A549 (cell line): ENCODE data around the gene CDA. TPM values are rescaled to one million over a fixed set of nuclear protein-coding genes. Genes with fewer than 3 reads are reported as not detected.

Experiments
- ATAC-seq, 2 experiments: fragments of 200-7000 bp in 1 of 2; fragments of >200 bp in 1 of 2; cut with Nextera tagmentation in 1 of 2; cut with Tn5 transposase in 1 of 2; 3 replicates each; pipeline versions ENCODE4 v1.8.0 to v1.9.1; 2018 to 2020; ENCODE audit warnings: mild to moderate bottlenecking in 1 of 2, moderate library complexity in 1 of 2
- CTCF ChIA-PET: fragments of 300-600 bp; sonication (Branson Sonifier 250); formaldehyde crosslinking; extraction: SDS; loops from one replicate; lab custom pipeline; 2021; ENCODE audit warnings: antibody characterized with exemption, inconsistent platforms; lab: Yijun Ruan, JAX
- POLR2A ChIA-PET: fragments of 350-600 bp; formaldehyde crosslinking; extraction: SDS; loops from one replicate; lab custom pipeline; 2021; ENCODE audit warnings: antibody characterized with exemption, inconsistent platforms; lab: Yijun Ruan, JAX
- DNase-seq, 2 experiments: peaks; one replicate each; pipeline versions ENCODE4 v3.0.0 to v3.0.0-alpha.2; 2011 to 2016; ENCODE audit warnings: low read depth in 1 of 2, low spot score in 1 of 2
- FAIRE-seq: peaks from 2 replicates; lab custom pipeline; 2011; peaks lifted over from hg19 to GRCh38; lab: Jason Lieb, UNC
- H3K27ac ChIP-seq, 2 experiments: fragments of >200 bp; sonication (Bioruptor Twin); formaldehyde crosslinking; 3 replicates each; pipeline ENCODE4 v1.5.1; 2016 to 2017
- H3K4me1 ChIP-seq: fragments of >200 bp; sonication (Bioruptor Twin); formaldehyde crosslinking; 3 replicates; pipeline ENCODE4 v1.6.1; 2016
- H3K4me2 ChIP-seq: fragments of >200 bp; sonication (Bioruptor Twin); formaldehyde crosslinking; 3 replicates; pipeline ENCODE4 v1.6.1; 2016
- H3K4me3 ChIP-seq: fragments of >200 bp; sonication (Bioruptor Twin); formaldehyde crosslinking; 3 replicates; pipeline ENCODE4 v1.5.1; 2016
- H3K9me3 ChIP-seq: fragments of >200 bp; sonication (Bioruptor Twin); formaldehyde crosslinking; 3 replicates; pipeline ENCODE4 v1.6.1; 2016
- BCL3 ChIP-seq: fragments of >200 bp; sonication (Bioruptor Twin); formaldehyde crosslinking; IDR thresholded peaks from 3 replicates; pipeline ENCODE4 v1.6.1; 2016
- BHLHE40 ChIP-seq: IDR thresholded peaks from 2 replicates; pipeline ENCODE4 v1.6.1; 2012; ENCODE audit warnings: low read depth, low read length, inconsistent platforms
- CEBPB ChIP-seq, 2 experiments: fragments of >200 bp in 1 of 2; sonication (Bioruptor Twin) in 1 of 2; formaldehyde crosslinking in 1 of 2; IDR thresholded peaks; 2 replicates each; pipeline ENCODE4 v1.6.1; 2012 to 2016
- CHD2 ChIP-seq: fragments of 150-350 bp; IDR thresholded peaks from 2 replicates; pipeline ENCODE4 v1.6.1; 2014; ENCODE audit warnings: low read length; ENCODE audit not compliant: partially characterized antibody
- E2F6 ChIP-seq: IDR thresholded peaks from 2 replicates; pipeline ENCODE4 v1.6.1; 2012; ENCODE audit warnings: low read depth, borderline replicate concordance
- EP300 ChIP-seq, 2 experiments: fragments of >200 bp; sonication (Bioruptor Twin); formaldehyde crosslinking; IDR thresholded peaks; 2 replicates in 1 of 2; 3 replicates in 1 of 2; pipeline ENCODE4 v1.6.1; 2016 to 2017
- ESRRA ChIP-seq: fragments of 150-350 bp; IDR thresholded peaks from 2 replicates; pipeline ENCODE4 v1.6.1; 2014; ENCODE audit warnings: mild to moderate bottlenecking, low read length, borderline replicate concordance
- FOSL2 ChIP-seq, 2 experiments: fragments of 450-650 bp in 1 of 2; fragments of >200 bp in 1 of 2; sonication (Bioruptor Twin) in 1 of 2; formaldehyde crosslinking; IDR thresholded peaks; 2 replicates each; pipeline versions ENCODE4 v1.5.0 to v1.6.1; 2016 to 2020; ENCODE audit warnings: mild to moderate bottlenecking in 1 of 2, moderate library complexity in 1 of 2
- GATA3 ChIP-seq: IDR thresholded peaks from 2 replicates; pipeline ENCODE4 v1.6.1; 2012; ENCODE audit warnings: borderline replicate concordance
- HDAC2 ChIP-seq: fragments of 200-600 bp; sonication (generic); IDR thresholded peaks from 2 replicates; pipeline ENCODE4 v1.6.1; 2016
- HES2 ChIP-seq: fragments of >200 bp; sonication (Bioruptor Twin); formaldehyde crosslinking; IDR thresholded peaks from 2 replicates; pipeline ENCODE4 v1.6.1; 2016
- HOXB5 ChIP-seq: fragments of 250-450 bp; sonication (Bioruptor Pico); IDR thresholded peaks from 2 replicates; pipeline ENCODE4 v1.5.0; 2020; ENCODE audit warnings: mild to moderate bottlenecking, moderate library complexity
- JUN ChIP-seq, 2 experiments: fragments of >200 bp; sonication (Bioruptor Twin); formaldehyde crosslinking; IDR thresholded peaks; 2 replicates in 1 of 2; 3 replicates in 1 of 2; pipeline ENCODE4 v1.6.1; 2016 to 2017
- KDM1A ChIP-seq: fragments of 200-600 bp; sonication (generic); IDR thresholded peaks from 2 replicates; pipeline ENCODE4 v1.6.1; 2016; ENCODE audit warnings: low read depth, mild to moderate bottlenecking
- PHF8 ChIP-seq: fragments of 200-600 bp; sonication (generic); IDR thresholded peaks from 2 replicates; pipeline ENCODE4 v1.6.1; 2016; ENCODE audit warnings: low read depth, mild to moderate bottlenecking, antibody characterized with exemption, moderate library complexity, borderline replicate concordance
- POLR2A ChIP-seq: IDR thresholded peaks from 2 replicates; pipeline ENCODE4 v1.6.1; 2012; ENCODE audit warnings: mild to moderate bottlenecking, low read length
- RCOR1 ChIP-seq: fragments of 150-350 bp; IDR thresholded peaks from 2 replicates; pipeline ENCODE4 v1.6.1; 2014; ENCODE audit warnings: antibody characterized with exemption, low read length, low read depth
- SMC3 ChIP-seq: fragments of >200 bp; sonication (Bioruptor Twin); formaldehyde crosslinking; IDR thresholded peaks from 3 replicates; pipeline ENCODE4 v1.6.1; 2018; ENCODE audit warnings: inconsistent platforms
- TFCP2L1 ChIP-seq: fragments of 250-450 bp; sonication (Bioruptor Pico); IDR thresholded peaks from 2 replicates; pipeline ENCODE4 v1.5.0; 2021; ENCODE audit warnings: mild to moderate bottlenecking
- TP53 ChIP-seq: fragments of 250-450 bp; sonication (Bioruptor Pico); IDR thresholded peaks from 2 replicates; pipeline ENCODE4 v1.5.0; 2021; ENCODE audit warnings: mild to moderate bottlenecking, moderate library complexity
- USF2 ChIP-seq: fragments of 450-650 bp; IDR thresholded peaks from 2 replicates; pipeline ENCODE4 v1.6.1; 2014; ENCODE audit warnings: antibody characterized with exemption
- ZNF302 ChIP-seq: fragments of 250-450 bp; sonication (Bioruptor Pico); IDR thresholded peaks from 2 replicates; pipeline ENCODE4 v1.9.0; 2021; ENCODE audit warnings: inconsistent platforms, mild to moderate bottlenecking, moderate library complexity
- ZSCAN20 ChIP-seq: fragments of 250-450 bp; sonication (Bioruptor Pico); IDR thresholded peaks from 2 replicates; pipeline ENCODE4 v1.8.0; 2022; ENCODE audit warnings: mild to moderate bottlenecking, moderate library complexity
- WGBS: methylation state at CpG from one replicate; pipeline ENCODE4 v1.1.6; 2017; ENCODE audit errors: missing lambda C conversion rate; 5-methylcytosine and 5-hydroxymethylcytosine counted together
- polyA plus RNA-seq, 4 experiments: library from polyadenylated mRNA; depleted of rRNA in 3 of 4; stranded (reverse); fragments of >200 nt; fragmentation: RNase III in 1 of 4; extraction: RNeasy Plus Mini Kit Qiagen cat#74134 plus additional on column Dnase treatment in 1 of 4; gene quantifications; 2 replicates in 3 of 4; 3 replicates in 1 of 4; pipeline ENCODE4 v1.2.3, GENCODE V29; 2011 to 2017
- TF ChIP-seq, protein P1 (sequence below): IDR thresholded peaks from 2 replicates; pipeline ENCODE4 v1.6.1; 2012
- TF ChIP-seq, protein P2 (sequence below): fragments of 250-450 bp; sonication (Bioruptor Pico); IDR thresholded peaks from 2 replicates; pipeline ENCODE4 v1.5.0; 2020; ENCODE audit warnings: low read depth, mild to moderate bottlenecking, moderate library complexity
- TF ChIP-seq, protein P3 (sequence below): IDR thresholded peaks from 2 replicates; pipeline ENCODE4 v1.6.1; 2012

Gene CDA
- polyA plus RNA-seq, 2 of the 4 experiments (the other 2 are of a cell fraction) = 11.2 to 44.6 TPM

- FAIRE-seq (no peak), DNase-seq (no peak), ATAC-seq (no peak)
- no peaks in the 10 kb centered on the region for H3K9me3 ChIP-seq
- peak overlapping the region in 1 of 2 experiments; percentile 92; a peak in 3 of 6 replicates for H3K27ac ChIP-seq
- H3K4me3 ChIP-seq = no peak overlapping the region
- POLR2A ChIA-PET = interaction anchor here (0.6 to 1.6 kb wide), 2 partner anchors 39 to 1129 kb away, joined by 3 to 4 read pairs; no protein-coding TSS in a partner anchor
- CTCF ChIA-PET = interaction anchor here (1.0 to 2.7 kb wide), 3 partner anchors 28 to 90 kb away, joined by 3 to 11 read pairs (median 3); no protein-coding TSS in a partner anchor
- H3K4me2 ChIP-seq = peak overlapping the region; percentile 95; the same call in 2 of the 3 replicates
- WGBS = 93% methylated on average over 3 of the region's 3 CpGs
- H3K4me1 ChIP-seq = peaks cover 8% of the 10 kb centered on the region
- no peak for TF ChIP-seq TFCP2L1 (CRISPR knock-in tag)
- no peak for TF ChIP-seq ESRRA
- TF ChIP-seq ZNF302 (CRISPR knock-in tag) = no peak
- no peak for TF ChIP-seq HOXB5 (CRISPR knock-in tag)
- TF ChIP-seq KDM1A = no peak
- TF ChIP-seq USF2 = no peak
- TF ChIP-seq BHLHE40 = no peak
- TF ChIP-seq POLR2A = no peak
- no peak for TF ChIP-seq TP53 (CRISPR knock-in tag)
- TF ChIP-seq, protein P1, sequence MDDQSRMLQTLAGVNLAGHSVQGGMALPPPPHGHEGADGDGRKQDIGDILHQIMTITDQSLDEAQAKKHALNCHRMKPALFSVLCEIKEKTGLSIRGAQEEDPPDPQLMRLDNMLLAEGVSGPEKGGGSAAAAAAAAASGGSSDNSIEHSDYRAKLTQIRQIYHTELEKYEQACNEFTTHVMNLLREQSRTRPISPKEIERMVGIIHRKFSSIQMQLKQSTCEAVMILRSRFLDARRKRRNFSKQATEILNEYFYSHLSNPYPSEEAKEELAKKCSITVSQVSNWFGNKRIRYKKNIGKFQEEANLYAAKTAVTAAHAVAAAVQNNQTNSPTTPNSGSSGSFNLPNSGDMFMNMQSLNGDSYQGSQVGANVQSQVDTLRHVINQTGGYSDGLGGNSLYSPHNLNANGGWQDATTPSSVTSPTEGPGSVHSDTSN = no peak
- no peak for TF ChIP-seq BCL3
- no peak for TF ChIP-seq ZSCAN20
- TF ChIP-seq EP300 (IDR thresholded peaks at IDR 0.05) = no peak
- no peak for TF ChIP-seq CEBPB (IDR thresholded peaks at IDR 0.05)
- TF ChIP-seq E2F6 = no peak
- TF ChIP-seq PHF8 = no peak
- no peak for TF ChIP-seq FOSL2 (IDR thresholded peaks at IDR 0.05)
- no peak for TF ChIP-seq FOSL2 (CRISPR knock-in tag; IDR thresholded peaks at IDR 0.05)
- no peak for TF ChIP-seq HES2
- TF ChIP-seq SMC3 = no peak
- TF ChIP-seq, protein P2, sequence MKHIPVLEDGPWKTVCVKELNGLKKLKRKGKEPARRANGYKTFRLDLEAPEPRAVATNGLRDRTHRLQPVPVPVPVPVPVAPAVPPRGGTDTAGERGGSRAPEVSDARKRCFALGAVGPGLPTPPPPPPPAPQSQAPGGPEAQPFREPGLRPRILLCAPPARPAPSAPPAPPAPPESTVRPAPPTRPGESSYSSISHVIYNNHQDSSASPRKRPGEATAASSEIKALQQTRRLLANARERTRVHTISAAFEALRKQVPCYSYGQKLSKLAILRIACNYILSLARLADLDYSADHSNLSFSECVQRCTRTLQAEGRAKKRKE (CRISPR knock-in tag) = no peak
Observed at GRCh38 chr1:20551161-20551560, 37.7 kb upstream of the CDA start.

GRCh38 chr1:20551945-20552727 lies 36.8 kb upstream of the CDA start, which contains the start of gene FAM43B:
Gene FAM43B, plus strand, starts transcription at chr1:20552573. Its CDS starts 401 bp downstream, at chr1:20552974.
- Histone ChIP-seq H3K4me1 (peaks cover 8% of the 10 kb centered on the region), H3K9me3 (no peaks in the 10 kb centered on the region), H3K4me2 (peak within 1 kb of the TSS; percentile 95), H3K27ac (peak within 1 kb of the TSS; percentile 77 to 92), H3K4me3 (peak within 1 kb of the TSS; percentile 67)
- TF ChIP-seq HDAC2 (no peak), JUN (IDR thresholded peaks at IDR 0.05) (peak in 1 of 2 experiments; percentile 29; a peak in 1 of 5 replicates), POLR2A (peak; percentile 60), CHD2 (no peak), RCOR1 (no peak), TFCP2L1 (CRISPR knock-in tag) (no peak), GATA3 (no peak)
- TF ChIP-seq, protein P3, sequence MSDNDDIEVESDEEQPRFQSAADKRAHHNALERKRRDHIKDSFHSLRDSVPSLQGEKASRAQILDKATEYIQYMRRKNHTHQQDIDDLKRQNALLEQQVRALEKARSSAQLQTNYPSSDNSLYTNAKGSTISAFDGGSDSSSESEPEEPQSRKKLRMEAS = 0 out of 2 replicates have a peak, but pooled peaks have one; percentile 36
- 48% methylated on average over 10 of the region's 47 CpGs for WGBS
- POLR2A ChIA-PET = interaction anchor here (1.0 to 1.7 kb wide), 8 partner anchors 19 to 234 kb away, joined by 3 to 7 read pairs (median 4); partner anchors contain the start of gene MUL1
- ATAC-seq (peak; percentile 87 to 95), DNase-seq (peak; percentile 62 to 77), FAIRE-seq (no peak)
- CTCF ChIA-PET = interaction anchor here (0.8 to 2.7 kb wide), 5 partner anchors 30 to 89 kb away, joined by 3 to 11 read pairs (median 3); partner anchors contain the start of gene PINK1
